Subcutaneous adipose tissue (tissue), 4 donors: ENCODE results near the gene EPB41L1. TPM values are rescaled to one million over a fixed set of nuclear protein-coding genes. Genes with fewer than 3 reads are reported as not detected.

Experiments used
- CTCF ChIP-seq: fragments of 450-650 bp; IDR thresholded peaks from one replicate; pipeline ENCODE4 v1.5.1; 2016; ENCODE audit warnings: low read depth, mild to moderate bottlenecking, control low read depth, antibody characterized with exemption, moderate library complexity
- total RNA-seq, 4 donors: library from RNA; depleted of rRNA; stranded (reverse); fragments of >200 nt; gene quantifications; one replicate each; pipeline ENCODE4 v1.1.0, GENCODE V29; 2016

EPB41L1 gene
- total RNA-seq, 4 donors from 2014 or later = 38.1 to 86.1 (median 62.0) TPM

DNA sequence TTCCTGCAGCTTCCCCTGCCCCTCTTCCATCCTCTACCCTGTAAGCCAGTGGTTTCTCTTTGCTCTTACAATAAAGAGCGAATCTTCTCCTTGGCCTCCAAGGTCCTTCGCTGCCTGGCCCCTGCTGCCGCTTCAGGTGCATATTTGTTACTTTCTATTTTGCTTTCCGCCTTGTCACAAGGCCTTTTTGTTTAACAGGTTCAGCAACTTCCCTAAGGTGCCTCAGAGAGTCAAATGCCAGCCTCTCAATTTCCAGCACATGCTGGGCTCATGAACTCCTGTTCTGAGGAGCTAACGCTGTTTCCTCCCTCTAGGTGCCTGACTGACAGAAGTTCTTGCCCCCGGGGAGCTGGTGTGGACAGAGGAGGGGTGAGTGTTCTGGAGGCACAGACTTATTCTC, 42.4 kb upstream of the EPB41L1 start:
- no peak for TF ChIP-seq CTCF

GRCh38 chr20:36113036-36113435, 41.5 kb upstream of the EPB41L1 start:
- TF ChIP-seq CTCF = no peak

DNA sequence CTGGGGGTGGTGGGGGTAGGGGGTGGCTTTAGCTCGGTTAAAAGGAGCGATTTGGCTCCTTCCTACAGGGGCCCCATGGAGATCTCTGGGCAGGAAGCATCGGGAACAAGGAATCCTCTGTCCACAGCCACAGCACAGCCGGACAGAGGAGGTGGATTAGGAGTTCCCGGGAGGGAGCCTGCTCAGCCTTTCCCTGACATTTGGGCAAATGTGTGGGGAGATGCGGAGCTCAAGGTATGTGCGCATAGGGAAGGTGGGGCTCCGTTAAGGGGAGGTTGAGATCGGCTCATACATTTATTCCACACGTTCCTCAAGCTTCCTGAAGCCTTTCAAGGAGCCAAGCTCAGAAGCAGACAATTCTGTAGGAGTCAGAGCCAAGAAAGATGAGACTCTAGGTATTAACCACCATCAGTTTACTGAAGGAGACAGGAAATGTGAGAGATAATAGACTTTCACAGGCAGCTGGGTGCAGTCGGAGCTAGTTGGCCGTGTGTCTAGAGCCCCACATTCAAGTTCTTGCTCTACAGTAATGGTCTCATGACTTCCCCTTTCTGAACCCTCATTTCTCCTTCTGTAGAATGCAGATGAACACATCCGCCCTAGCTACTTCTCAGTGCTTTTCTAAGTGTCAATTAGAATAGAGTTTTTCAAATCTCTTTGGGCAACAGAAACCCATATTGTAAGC, 40.8 kb upstream of the EPB41L1 start:
- TF ChIP-seq CTCF = no peak

DNA sequence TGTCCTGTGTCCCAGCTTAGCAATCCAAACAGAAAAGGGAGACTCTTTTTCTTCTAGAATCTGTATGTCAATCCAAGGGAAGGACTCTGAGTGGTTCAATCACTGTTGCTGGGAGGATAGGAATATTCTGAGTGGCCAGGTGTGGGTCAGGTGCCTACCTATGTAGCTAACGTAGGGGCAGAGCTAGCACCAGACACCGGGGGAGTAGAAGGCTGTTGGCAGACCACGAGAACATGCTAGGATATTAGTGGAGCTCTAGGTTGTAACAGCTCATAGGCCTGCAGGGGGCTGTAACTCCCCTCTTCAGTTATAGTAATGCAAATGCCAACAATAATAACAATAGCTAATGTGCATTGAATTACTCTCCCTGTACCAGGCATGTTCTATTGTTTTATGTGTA, 39.8 kb upstream of the EPB41L1 start:
- TF ChIP-seq CTCF = no peak

- no peak for TF ChIP-seq CTCF
Observed at GRCh38 chr20:36115925-36116324, 38.6 kb upstream of the EPB41L1 start.

DNA sequence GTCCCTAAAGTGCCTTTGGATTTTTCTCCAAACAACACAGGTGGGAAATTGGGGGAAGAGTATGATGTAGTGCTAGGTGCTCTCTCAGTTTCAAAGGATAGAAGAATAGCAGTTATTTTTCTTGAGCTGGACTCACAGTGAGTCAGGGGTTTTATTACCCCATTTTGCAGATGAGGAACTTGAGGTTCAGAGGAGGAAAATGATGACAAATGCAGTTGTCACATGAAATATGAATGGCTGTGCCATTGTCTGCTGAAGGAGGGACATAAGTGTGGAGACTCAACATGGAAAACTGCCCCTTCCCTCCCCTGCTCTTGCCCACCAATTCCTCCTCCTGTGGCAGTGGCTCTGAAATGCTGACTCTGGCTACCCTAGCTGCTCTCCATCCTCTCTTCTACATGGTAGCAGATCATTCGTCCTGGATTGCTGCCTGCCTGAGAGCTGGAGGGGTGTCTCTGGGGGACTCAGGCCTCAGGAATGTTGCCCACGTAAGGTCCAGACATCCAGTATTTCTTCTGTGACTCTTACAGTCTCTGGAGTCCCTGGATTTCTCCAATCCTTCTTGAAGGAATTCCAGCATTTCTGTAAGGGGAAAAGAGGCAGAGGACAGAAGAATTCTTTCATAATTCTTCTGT, 37.6 kb upstream of the EPB41L1 start:
- no peak for TF ChIP-seq CTCF

DNA sequence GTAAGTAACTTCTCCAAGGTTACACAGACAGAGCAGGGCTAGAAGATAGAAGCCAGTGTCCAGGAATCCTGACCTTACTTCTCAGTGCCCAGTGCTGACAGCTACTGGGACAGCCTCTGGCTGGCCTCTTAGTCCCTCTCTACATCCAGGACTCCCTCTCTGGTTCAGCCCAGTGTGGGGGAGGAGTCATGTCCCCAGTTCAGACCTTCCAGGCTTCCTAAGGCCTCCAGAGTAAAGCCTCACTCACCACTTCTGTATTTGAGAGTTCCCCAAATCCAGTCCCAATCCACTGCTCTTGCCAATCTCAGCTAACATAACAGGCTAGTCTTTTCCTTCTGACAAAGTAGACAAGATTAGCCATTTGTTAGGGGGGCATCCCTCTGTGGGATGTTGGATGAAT, 36.9 kb upstream of the EPB41L1 start:
- TF ChIP-seq CTCF = no peak
